Measurements from ENCODE around the gene TYMP.

Gene TYMP, protein sequence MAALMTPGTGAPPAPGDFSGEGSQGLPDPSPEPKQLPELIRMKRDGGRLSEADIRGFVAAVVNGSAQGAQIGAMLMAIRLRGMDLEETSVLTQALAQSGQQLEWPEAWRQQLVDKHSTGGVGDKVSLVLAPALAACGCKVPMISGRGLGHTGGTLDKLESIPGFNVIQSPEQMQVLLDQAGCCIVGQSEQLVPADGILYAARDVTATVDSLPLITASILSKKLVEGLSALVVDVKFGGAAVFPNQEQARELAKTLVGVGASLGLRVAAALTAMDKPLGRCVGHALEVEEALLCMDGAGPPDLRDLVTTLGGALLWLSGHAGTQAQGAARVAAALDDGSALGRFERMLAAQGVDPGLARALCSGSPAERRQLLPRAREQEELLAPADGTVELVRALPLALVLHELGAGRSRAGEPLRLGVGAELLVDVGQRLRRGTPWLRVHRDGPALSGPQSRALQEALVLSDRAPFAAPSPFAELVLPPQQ

GRCh38 chr22:50529897-50530579, at the start of gene TYMP:
Gene TYMP (minus strand): TSS chr22:50530012. CDS start chr22:50529709, 303 bp downstream.
- WGBS (ENCODE audit: insufficient coverage, insufficient read length): no CpG with 5 or more reads among the region's 92 CpGs
- Histone ChIP-seq H3K4me1 (ENCODE audit: control insufficient read depth, insufficient read depth, low read length) (peaks cover 11% of the 10 kb centered on the region), H3K9me3 (ENCODE audit: control insufficient read depth, insufficient read depth, low read length) (no peaks in the 10 kb centered on the region), H3K4me3 (ENCODE audit: low read length) (peak within 1 kb of the TSS; percentile 56; the same call in 1 of the 2 replicates), H3K27me3 (ENCODE audit: control insufficient read depth, insufficient read depth, low read length) (peaks cover 42% of the 10 kb centered on the region), H3K27ac (ENCODE audit: low read length) (no peak within 1 kb of the TSS), H3K36me3 (ENCODE audit: control insufficient read depth, insufficient read depth, low read length) (no peaks in the 10 kb centered on the region; the same call in 1 of the 2 replicates)
- DNase-seq (ENCODE audit: low read depth, low spot score): no peak

DNA sequence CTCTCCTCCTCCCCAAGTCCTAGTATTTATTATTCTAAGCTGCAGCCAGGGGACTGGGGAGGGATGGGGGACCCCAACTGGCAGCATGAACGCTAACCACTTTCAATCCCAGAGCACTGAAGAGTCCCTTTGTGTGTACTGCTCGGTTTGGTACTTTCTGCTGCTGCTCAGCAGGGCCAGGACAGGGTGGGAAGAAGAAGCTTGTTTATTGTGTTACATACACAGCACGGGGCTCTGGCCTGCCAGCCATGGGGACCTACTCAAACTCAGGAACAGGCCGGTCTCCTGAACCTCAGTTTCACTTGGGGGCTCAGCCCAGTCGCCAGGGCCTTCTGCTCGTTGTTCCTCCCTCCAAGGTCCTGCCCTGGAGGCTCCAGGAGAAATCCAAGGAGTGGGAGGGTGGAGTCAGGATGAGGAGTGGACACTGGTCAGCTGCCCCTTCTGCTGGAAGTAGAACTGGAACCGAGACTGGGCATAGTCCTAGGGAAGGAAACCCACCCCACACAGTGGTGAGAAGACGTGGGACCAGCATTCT, 49.0 kb upstream of the TYMP start:
- WGBS (ENCODE audit: insufficient coverage, insufficient read length): no CpG with 5 or more reads among the region's 8 CpGs
- Histone ChIP-seq H3K9me3 (ENCODE audit: control insufficient read depth, insufficient read depth, low read length) (no peaks in the 10 kb centered on the region), H3K4me1 (ENCODE audit: control insufficient read depth, insufficient read depth, low read length) (peaks cover 1% of the 10 kb centered on the region; the same call in 1 of the 2 replicates), H3K36me3 (ENCODE audit: control insufficient read depth, insufficient read depth, low read length) (no peaks in the 10 kb centered on the region), H3K27me3 (ENCODE audit: control insufficient read depth, insufficient read depth, low read length) (no peaks in the 10 kb centered on the region), H3K27ac (ENCODE audit: low read length) (no peak overlapping the region), H3K4me3 (ENCODE audit: low read length) (no peak overlapping the region)
- DNase-seq (ENCODE audit: low read depth, low spot score): no peak

DNA sequence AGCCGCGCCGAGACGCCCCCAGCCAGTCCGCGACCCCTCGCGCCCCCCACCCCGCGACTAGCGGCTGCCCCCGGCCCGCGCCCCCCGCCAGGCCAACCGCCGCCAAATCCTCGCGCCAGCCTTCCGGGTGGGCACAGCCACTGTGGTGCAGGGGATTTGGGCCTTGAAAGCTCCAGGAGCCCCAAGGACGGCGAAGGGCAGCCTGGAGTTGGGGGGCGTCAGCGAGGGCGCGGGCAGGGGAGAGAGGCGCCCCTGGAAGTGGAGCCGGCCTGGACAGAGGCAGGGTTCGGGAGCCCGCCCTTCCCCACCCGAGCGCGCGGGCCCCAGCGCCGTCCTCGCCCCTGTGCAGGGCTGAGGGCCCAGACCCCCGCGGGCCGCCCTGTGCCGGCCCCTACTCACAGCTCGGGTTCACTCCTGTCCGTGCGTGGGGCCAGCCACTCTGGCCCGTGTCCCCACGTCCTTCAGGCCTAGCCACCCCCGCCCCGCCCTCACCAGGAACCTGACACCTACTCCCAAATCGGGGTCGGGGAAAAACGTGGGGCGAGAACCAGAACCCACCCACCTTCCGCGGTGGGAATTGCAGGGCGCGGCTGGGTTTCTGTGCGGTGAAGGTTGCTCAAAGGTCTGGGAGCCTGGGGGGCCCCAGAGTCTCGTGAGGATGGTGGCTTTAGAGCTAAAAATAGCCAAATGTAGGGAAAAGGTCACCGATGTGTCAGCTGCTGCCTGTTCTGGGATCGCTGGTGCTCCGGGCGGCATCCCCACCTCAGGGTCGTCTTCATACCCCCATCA, 48.4 kb upstream of the TYMP start, which contains the start of gene CPT1B:
TSS of gene CPT1B (minus strand) at position 441 of the 789 bp plus-strand sequence. CDS start 512 bp downstream, outside the sequence.
- H3K4me1 ChIP-seq (ENCODE audit: control insufficient read depth, insufficient read depth, low read length): peaks cover 1% of the 10 kb centered on the region; the same call in 1 of the 2 replicates
- DNase-seq (ENCODE audit: low read depth, low spot score): no peak
- no peak within 1 kb of the TSS for H3K27ac ChIP-seq (ENCODE audit: low read length)
- H3K9me3 ChIP-seq (ENCODE audit: control insufficient read depth, insufficient read depth, low read length): no peaks in the 10 kb centered on the region
- H3K27me3 ChIP-seq (ENCODE audit: control insufficient read depth, insufficient read depth, low read length): no peaks in the 10 kb centered on the region
- H3K4me3 ChIP-seq (ENCODE audit: low read length): no peak within 1 kb of the TSS
- no CpG with 5 or more reads among the region's 63 CpGs for WGBS (ENCODE audit: insufficient coverage, insufficient read length)
- H3K36me3 ChIP-seq (ENCODE audit: control insufficient read depth, insufficient read depth, low read length): no peaks in the 10 kb centered on the region

DNA sequence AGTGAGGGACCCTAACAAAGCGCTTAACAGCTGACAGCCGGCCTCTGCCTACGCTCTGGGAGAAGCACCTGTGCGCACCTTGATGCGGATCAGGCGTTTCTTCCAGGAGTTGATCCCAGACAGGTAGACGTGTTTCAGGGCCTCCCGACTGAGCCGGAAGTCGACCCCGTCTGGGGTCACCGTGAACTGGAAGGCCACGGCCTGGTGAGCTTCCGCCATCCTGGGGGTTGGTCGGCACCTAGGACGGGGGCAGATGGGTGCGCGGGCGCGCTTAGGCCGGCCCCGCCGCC, 47.8 kb upstream of the TYMP start:
- Histone ChIP-seq H3K4me3 (ENCODE audit: low read length) (no peak overlapping the region), H3K4me1 (ENCODE audit: control insufficient read depth, insufficient read depth, low read length) (peaks cover 1% of the 10 kb centered on the region; the same call in 1 of the 2 replicates), H3K27me3 (ENCODE audit: control insufficient read depth, insufficient read depth, low read length) (no peaks in the 10 kb centered on the region), H3K36me3 (ENCODE audit: control insufficient read depth, insufficient read depth, low read length) (no peaks in the 10 kb centered on the region), H3K9me3 (ENCODE audit: control insufficient read depth, insufficient read depth, low read length) (no peaks in the 10 kb centered on the region), H3K27ac (ENCODE audit: low read length) (no peak overlapping the region)
- WGBS (ENCODE audit: insufficient coverage, insufficient read length): no CpG with 5 or more reads among the region's 23 CpGs
- no peak for DNase-seq (ENCODE audit: low read depth, low spot score)

- Histone ChIP-seq H3K4me1 (ENCODE audit: control insufficient read depth, insufficient read depth, low read length) (peaks cover 1% of the 10 kb centered on the region; the same call in 1 of the 2 replicates), H3K9me3 (ENCODE audit: control insufficient read depth, insufficient read depth, low read length) (no peaks in the 10 kb centered on the region), H3K36me3 (ENCODE audit: control insufficient read depth, insufficient read depth, low read length) (no peaks in the 10 kb centered on the region; the same call in 1 of the 2 replicates), H3K27ac (ENCODE audit: low read length) (no peak overlapping the region), H3K4me3 (ENCODE audit: low read length) (no peak overlapping the region), H3K27me3 (ENCODE audit: control insufficient read depth, insufficient read depth, low read length) (no peaks in the 10 kb centered on the region)
- WGBS (ENCODE audit: insufficient coverage, insufficient read length): no CpG with 5 or more reads among the region's 18 CpGs
- DNase-seq (ENCODE audit: low read depth, low spot score): no peak
Observed at GRCh38 chr22:50576806-50577696, 47.2 kb upstream of the TYMP start.

GRCh38 chr22:50576070-50576469, 46.3 kb upstream of the TYMP start:
- Histone ChIP-seq H3K27me3 (ENCODE audit: control insufficient read depth, insufficient read depth, low read length) (no peaks in the 10 kb centered on the region), H3K4me1 (ENCODE audit: control insufficient read depth, insufficient read depth, low read length) (no peaks in the 10 kb centered on the region), H3K27ac (ENCODE audit: low read length) (no peak overlapping the region), H3K36me3 (ENCODE audit: control insufficient read depth, insufficient read depth, low read length) (peaks cover 3% of the 10 kb centered on the region), H3K4me3 (ENCODE audit: low read length) (no peak overlapping the region), H3K9me3 (ENCODE audit: control insufficient read depth, insufficient read depth, low read length) (no peaks in the 10 kb centered on the region)
- WGBS (ENCODE audit: insufficient coverage, insufficient read length): no CpG with 5 or more reads among the region's 5 CpGs
- DNase-seq (ENCODE audit: low read depth, low spot score): no peak

GRCh38 chr22:50575426-50575941, 45.7 kb upstream of the TYMP start:
- Histone ChIP-seq H3K4me1 (ENCODE audit: control insufficient read depth, insufficient read depth, low read length) (no peaks in the 10 kb centered on the region), H3K9me3 (ENCODE audit: control insufficient read depth, insufficient read depth, low read length) (no peaks in the 10 kb centered on the region), H3K4me3 (ENCODE audit: low read length) (no peak overlapping the region), H3K36me3 (ENCODE audit: control insufficient read depth, insufficient read depth, low read length) (peaks cover 9% of the 10 kb centered on the region), H3K27ac (ENCODE audit: low read length) (no peak overlapping the region), H3K27me3 (ENCODE audit: control insufficient read depth, insufficient read depth, low read length) (no peaks in the 10 kb centered on the region)
- no peak for DNase-seq (ENCODE audit: low read depth, low spot score)
- no CpG with 5 or more reads among the region's 8 CpGs for WGBS (ENCODE audit: insufficient coverage, insufficient read length)

DNA sequence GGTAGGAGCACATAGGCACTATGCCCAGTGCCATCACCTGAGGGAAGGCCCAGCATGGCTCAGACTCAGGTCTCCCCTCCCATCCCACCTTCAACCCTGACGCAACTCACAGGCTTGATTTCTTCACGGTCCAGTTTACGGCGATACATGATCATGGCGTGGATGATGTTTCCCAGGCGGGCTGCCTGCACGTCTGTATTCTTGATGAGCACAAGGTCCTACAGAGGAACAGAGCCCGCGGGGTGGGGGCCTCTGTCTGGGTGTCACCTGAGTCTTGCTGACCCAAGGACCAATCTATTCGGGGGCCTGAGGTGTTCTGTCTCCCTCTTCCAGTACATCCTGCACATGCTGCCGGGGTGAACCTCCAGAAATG, 44.6 kb upstream of the TYMP start:
- no peaks in the 10 kb centered on the region for H3K4me1 ChIP-seq (ENCODE audit: control insufficient read depth, insufficient read depth, low read length)
- no peak overlapping the region for H3K27ac ChIP-seq (ENCODE audit: low read length)
- no peaks in the 10 kb centered on the region for H3K9me3 ChIP-seq (ENCODE audit: control insufficient read depth, insufficient read depth, low read length)
- no peak for DNase-seq (ENCODE audit: low read depth, low spot score)
- H3K27me3 ChIP-seq (ENCODE audit: control insufficient read depth, insufficient read depth, low read length): no peaks in the 10 kb centered on the region
- no peak overlapping the region for H3K4me3 ChIP-seq (ENCODE audit: low read length)
- peaks cover 17% of the 10 kb centered on the region for H3K36me3 ChIP-seq (ENCODE audit: control insufficient read depth, insufficient read depth, low read length)
- no CpG with 5 or more reads among the region's 11 CpGs for WGBS (ENCODE audit: insufficient coverage, insufficient read length)

GRCh38 chr22:50573491-50574382, 43.9 kb upstream of the TYMP start:
- Histone ChIP-seq H3K27ac (ENCODE audit: low read length) (no peak overlapping the region), H3K27me3 (ENCODE audit: control insufficient read depth, insufficient read depth, low read length) (no peaks in the 10 kb centered on the region), H3K9me3 (ENCODE audit: control insufficient read depth, insufficient read depth, low read length) (no peaks in the 10 kb centered on the region), H3K4me1 (ENCODE audit: control insufficient read depth, insufficient read depth, low read length) (no peaks in the 10 kb centered on the region), H3K36me3 (ENCODE audit: control insufficient read depth, insufficient read depth, low read length) (peaks cover 21% of the 10 kb centered on the region), H3K4me3 (ENCODE audit: low read length) (no peak overlapping the region)
- DNase-seq (ENCODE audit: low read depth, low spot score): no peak
- no CpG with 5 or more reads among the region's 26 CpGs for WGBS (ENCODE audit: insufficient coverage, insufficient read length)

All from iPS DF 6.9 (cell line).